Mucosa of descending colon (tissue), 3 donors: ENCODE results near the gene GJA8. TPM values are rescaled to one million over a fixed set of nuclear protein-coding genes. Genes with fewer than 3 reads are reported as not detected.
"Not testable (repeated sequence)": the region's sequence is repeated elsewhere in the genome, so short reads cannot be mapped to it uniquely, and the experiment has no call there.

Source experiments
- ATAC-seq: fragments of 200-7000 bp; cut with Tn5 transposase; one replicate; pipeline ENCODE4 v1.9.1; 2020; ENCODE audit warnings: mild to moderate bottlenecking, moderate library complexity
- DNase-seq, 3 donors: peaks; one replicate each; pipeline ENCODE4 v3.0.0-alpha.2; 2020
- H3K36me3 ChIP-seq: fragments of 200-600 bp; one replicate; pipeline ENCODE4 v1.8.0; 2021; ENCODE audit warnings: low read depth, mild to moderate bottlenecking
- H3K4me1 ChIP-seq: fragments of 200-600 bp; one replicate; pipeline ENCODE4 v1.8.0; 2021; ENCODE audit warnings: low read depth, mild to moderate bottlenecking
- H3K4me3 ChIP-seq: fragments of 200-600 bp; one replicate; pipeline ENCODE4 v1.8.0; 2021; ENCODE audit warnings: mild to moderate bottlenecking
- H3K9me3 ChIP-seq: fragments of 200-600 bp; one replicate; pipeline ENCODE4 v1.8.0; 2021; ENCODE audit warnings: mild to moderate bottlenecking
- intact Hi-C, 2 donors: fragments of 100-400 bp; cut with DNase I in 1 of 2; cut with micrococcal nuclease in 1 of 2; formaldehyde crosslinking; loops; one replicate each; pipeline versions ENCODE4 v1.11.0 to v1.11.1; 2022; cut with DNase I, micrococcal nuclease
- total RNA-seq, 3 donors: library from RNA; stranded (reverse); fragmentation: NEBNext Ultra II Directional in 2 of 3; extraction: Animal tissue kit (Norgen Biotek cat#: 25700) in 2 of 3; gene quantifications; one replicate each; pipeline versions ENCODE4 v1.2.1 to v1.2.4, GENCODE V29; 2021 to 2023
- donor health status: DM: no; HTN: no; CAD: no; lungs with moderate emphysema.
- donor health status: DM: no; HTN: no; CAD: no.
- donor health status: DM: no; HTN: yes; CAD: no.

The GJA8 gene
- total RNA-seq, 3 donors from 2014 or later: not detected

DNA sequence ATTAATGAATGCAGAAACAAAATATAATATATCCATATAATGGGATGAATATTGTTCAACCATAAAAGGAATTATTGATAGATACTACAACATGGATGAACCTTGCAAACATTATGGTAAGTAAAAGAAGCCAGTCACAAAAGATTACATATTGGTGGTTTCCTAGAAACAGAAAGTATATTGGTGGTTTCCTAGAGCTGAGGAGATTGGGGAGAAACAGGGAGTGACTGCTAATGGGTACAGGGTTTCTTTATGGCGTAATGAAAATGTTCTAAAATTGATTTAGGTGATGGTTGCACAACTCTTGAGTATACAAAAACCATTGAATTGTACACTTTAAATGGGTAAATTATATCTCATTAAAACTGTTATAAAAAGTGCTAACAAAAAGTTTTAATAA is 40.0 kb downstream of the GJA8 start:
- H3K4me1 ChIP-seq, ATAC-seq, H3K9me3 ChIP-seq, intact Hi-C loops, DNase-seq, H3K36me3 ChIP-seq, H3K4me3 ChIP-seq: not testable (repeated sequence)

DNA sequence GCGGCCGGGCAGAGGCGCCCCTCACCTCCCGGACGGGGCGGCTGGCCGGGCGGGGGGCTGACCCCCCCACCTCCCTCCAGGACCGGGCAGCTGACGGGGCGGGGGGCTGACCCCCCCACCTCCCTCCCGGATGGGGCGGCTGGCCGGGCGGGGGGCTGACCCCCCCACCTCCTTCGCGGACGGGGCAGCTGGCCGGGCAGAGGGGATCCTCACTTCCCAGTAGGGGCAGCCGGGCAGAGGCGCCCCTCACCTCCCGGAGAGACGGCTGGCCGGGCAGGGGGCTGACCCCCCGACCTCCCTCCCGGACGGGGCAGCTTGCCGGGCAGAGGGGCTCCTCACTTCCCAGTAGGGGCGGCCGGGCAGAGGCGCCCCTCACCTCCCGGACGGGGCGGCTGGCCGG is 46.9 kb downstream of the GJA8 start:
- DNase-seq: peak in 1 of 3 donors; percentile 43
- H3K36me3 ChIP-seq, intact Hi-C loops, H3K4me1 ChIP-seq, H3K9me3 ChIP-seq, ATAC-seq, H3K4me3 ChIP-seq: not testable (repeated sequence)

Other genes starting within 250 kb of the GJA8 start
- gene ACP6, start 232.3 kb upstream of the GJA8 start, total RNA-seq: 10 to 100 TPM; 20.8 to 22.6 (median 22.3) TPM
- 1 to 10 TPM; 1.3 to 7.7 (median 3.0) TPM for gene GJA5, start 142.2 kb upstream of the GJA8 start, total RNA-seq
- gene GPR89B, start 25.6 kb downstream of the GJA8 start, total RNA-seq: 10 to 100 TPM in 2 of 3 donors, 1 to 10 TPM in 1; 8.4 to 16.0 (median 15.1) TPM
- 10 to 100 TPM in 2 of 3 donors, 1 to 10 TPM in 1; 9.5 to 16.8 (median 12.4) TPM for gene NBPF11, start 249.5 kb downstream of the GJA8 start, total RNA-seq